GM12872 (cell line): Measurements from ENCODE around the gene PCBP2.

ENCODE experiments used
- CTCF ChIP-seq: IDR thresholded peaks from 3 replicates; pipeline ENCODE4 v1.5.1; 2011; ENCODE audit warnings: low read depth, mild to moderate bottlenecking, low read length, moderate library complexity; ENCODE audit not compliant: insufficient read depth

PCBP2 gene

GRCh38 chr12:53504004-53504920 is 52.4 kb downstream of the PCBP2 start:
- no peak for TF ChIP-seq CTCF

- TF ChIP-seq CTCF = no peak
Measured at GRCh38 chr12:53505086-53505485, 53.2 kb downstream of the PCBP2 start.

GRCh38 chr12:53505555-53506449 is 53.9 kb downstream of the PCBP2 start:
- no peak for TF ChIP-seq CTCF

GRCh38 chr12:53506450-53506785 is 54.5 kb downstream of the PCBP2 start:
- TF ChIP-seq CTCF = no peak

- no peak for TF ChIP-seq CTCF
Measured at GRCh38 chr12:53506881-53507602, 55.1 kb downstream of the PCBP2 start, which contains the start of gene NPFF. NPFF (minus strand) TSS chr12:53507484; CDS start chr12:53507474, 10 bp downstream.

GRCh38 chr12:53507603-53507885 is 55.6 kb downstream of the PCBP2 start:
- no peak for TF ChIP-seq CTCF
